ENCODE measurements around the gene FAM193B. TPM values are rescaled to one million over a fixed set of nuclear protein-coding genes. Genes with fewer than 3 reads are reported as not detected.

FAM193B gene
- 10 to 100 TPM; 26.1 to 30.1 TPM for total RNA-seq
- long read RNA-seq, partial matches to known transcripts: 3 of 10 reads
- long read RNA-seq, other reads (novel, unspliced or antisense): 3 of 10 reads

GRCh38 chr5:177554474-177555111 is at the start of gene FAM193B:
FAM193B (minus strand) TSS chr5:177554563; CDS start chr5:177554458, 105 bp downstream.
- intact Hi-C loops (cut with DNase I): loop anchor here in 1 of 2 donors (5.0 kb wide), 1 partner anchor 38 kb away; the partner anchor contains the start of gene TMED9
- peak; percentile 95 to 97 for ATAC-seq
- peak; percentile 94 for DNase-seq

- DNase-seq: no peak
- intact Hi-C loops (cut with DNase I): loop anchor here in 1 of 2 donors (10.0 kb wide), 1 partner anchor 461 kb away; no protein-coding TSS in a partner anchor
- no peak for ATAC-seq
Measured at GRCh38 chr5:177604116-177604521, 49.8 kb upstream of the FAM193B start.

- no peak for ATAC-seq
- DNase-seq: no peak
- intact Hi-C loops (cut with DNase I): loop anchor here in 1 of 2 donors (10.0 kb wide), 1 partner anchor 461 kb away; no protein-coding TSS in a partner anchor
Measured at GRCh38 chr5:177603631-177604030, 49.3 kb upstream of the FAM193B start.

GRCh38 chr5:177602458-177602830 is 48.1 kb upstream of the FAM193B start:
- DNase-seq: no peak
- no peak for ATAC-seq
- intact Hi-C loops (cut with DNase I): loop anchor here in 1 of 2 donors (10.0 kb wide), 1 partner anchor 462 kb away; no protein-coding TSS in a partner anchor

- ATAC-seq (no peak), DNase-seq (no peak)
- intact Hi-C loops (cut with DNase I): loop anchor here in 1 of 2 donors (10.0 kb wide), 1 partner anchor 463 kb away; no protein-coding TSS in a partner anchor
Measured at GRCh38 chr5:177601577-177602457, 47.5 kb upstream of the FAM193B start.

- DNase-seq (no peak), ATAC-seq (no peak)
- intact Hi-C loops (cut with DNase I): loop anchor here in 1 of 2 donors (10.0 kb wide), 1 partner anchor 464 kb away; no protein-coding TSS in a partner anchor
Measured at GRCh38 chr5:177601126-177601525, 46.8 kb upstream of the FAM193B start.

- no peak for DNase-seq
- peak; percentile 5 to 8 for ATAC-seq
- intact Hi-C loops (cut with DNase I): loop anchor here in 1 of 2 donors (10.0 kb wide), 1 partner anchor 464 kb away; no protein-coding TSS in a partner anchor
Measured at GRCh38 chr5:177600508-177601018, 46.2 kb upstream of the FAM193B start.

GRCh38 chr5:177599731-177600507 is 45.6 kb upstream of the FAM193B start, which contains the start of gene B4GALT7:
B4GALT7 (plus strand) TSS chr5:177600132; CDS start chr5:177600211, 79 bp downstream.
- ATAC-seq (peak; percentile 95 to 98), DNase-seq (peak; percentile 90)
- intact Hi-C loops (cut with DNase I): loop anchor here in 1 of 2 donors (10.0 kb wide), 1 partner anchor 465 kb away; no protein-coding TSS in a partner anchor

GRCh38 chr5:177598477-177598876 is 44.1 kb upstream of the FAM193B start:
- ATAC-seq: no peak
- DNase-seq: no peak
- intact Hi-C loops (cut with DNase I): no loop called here

GRCh38 chr5:177596775-177597238 is 42.4 kb upstream of the FAM193B start:
- no peak for ATAC-seq
- intact Hi-C loops (cut with DNase I): no loop called here
- no peak for DNase-seq

- ATAC-seq: no peak
- DNase-seq: no peak
- intact Hi-C loops (cut with DNase I): no loop called here
Measured at GRCh38 chr5:177595991-177596774, 41.8 kb upstream of the FAM193B start.

GRCh38 chr5:177595026-177595585 is 40.7 kb upstream of the FAM193B start:
- no peak for DNase-seq
- intact Hi-C loops (cut with DNase I): no loop called here
- no peak for ATAC-seq

GRCh38 chr5:177594071-177594470 is 39.7 kb upstream of the FAM193B start:
- DNase-seq (no peak), ATAC-seq (no peak)
- intact Hi-C loops (cut with DNase I): loop anchor here in 1 of 2 donors (5.0 kb wide), 1 partner anchor 42 kb away; the partner anchor contains the start of gene FAM193B

- ATAC-seq: no peak
- intact Hi-C loops (cut with DNase I): loop anchor here in 1 of 2 donors (5.0 kb wide), 1 partner anchor 41 kb away; the partner anchor contains the start of gene FAM193B
- no peak for DNase-seq
Measured at GRCh38 chr5:177593511-177593910, 39.1 kb upstream of the FAM193B start.

- DNase-seq (no peak), ATAC-seq (no peak)
- intact Hi-C loops (cut with DNase I): loop anchor here in 1 of 2 donors (5.0 kb wide), 1 partner anchor 41 kb away; the partner anchor contains the start of gene FAM193B
Measured at GRCh38 chr5:177592905-177593304, 38.5 kb upstream of the FAM193B start.

GRCh38 chr5:177592010-177592834 is 37.9 kb upstream of the FAM193B start, which contains the start of gene TMED9:
TMED9 (plus strand) TSS chr5:177592203; CDS start chr5:177592215, 12 bp downstream.
- intact Hi-C loops (cut with DNase I): loop anchor here in 1 of 2 donors (5.0 kb wide), 1 partner anchor 40 kb away; the partner anchor contains the start of gene FAM193B
- ATAC-seq (peak; percentile 98 to 100), DNase-seq (peak; percentile 88)
